ENCODE data around the gene GAREM2. TPM values are rescaled to one million over a fixed set of nuclear protein-coding genes. Genes with fewer than 3 reads are reported as not detected.

The GAREM2 gene
- 1 to 10 TPM; 2.7 to 7.4 TPM for total RNA-seq
- long read RNA-seq, partial matches to known transcripts = 17 of 18 reads
- long read RNA-seq, other reads (novel, unspliced or antisense) = 1 of 18 reads

GRCh38 chr2:26172871-26173775 is at the start of gene GAREM2:
Gene GAREM2, plus strand, starts transcription at chr2:26173088. Its CDS starts 133 bp downstream, at chr2:26173221.
- ATAC-seq (peak; percentile 45), DNase-seq (no peak)
- intact Hi-C loops (cut with DNase I, micrococcal nuclease) = no loop called here

DNA sequence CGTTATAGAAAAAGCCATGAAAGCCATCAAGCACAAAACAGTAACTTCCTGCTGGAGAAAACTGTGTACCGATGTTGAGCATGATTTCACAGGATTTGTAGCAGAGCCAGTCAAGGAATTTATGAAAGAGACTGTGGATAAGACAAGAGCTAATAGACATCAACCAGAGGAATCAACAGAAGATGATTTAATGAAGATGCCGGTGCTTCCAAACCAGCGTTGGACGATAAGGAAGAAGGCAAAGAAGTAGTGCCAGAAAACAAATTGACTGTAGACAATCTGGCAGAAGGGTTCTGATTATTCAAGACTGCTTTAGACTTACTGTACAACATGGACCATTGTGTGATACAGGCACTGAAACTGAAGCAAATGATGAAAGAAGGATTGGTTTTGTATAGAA is 49.5 kb upstream of the GAREM2 start:
- ATAC-seq (no peak), DNase-seq (no peak)
- intact Hi-C loops (cut with DNase I, micrococcal nuclease) = no loop called here

- intact Hi-C loops (cut with DNase I, micrococcal nuclease) = no loop called here
- ATAC-seq = no peak
- DNase-seq = no peak
Measured at GRCh38 chr2:26126074-26126473, 46.8 kb upstream of the GAREM2 start.

DNA sequence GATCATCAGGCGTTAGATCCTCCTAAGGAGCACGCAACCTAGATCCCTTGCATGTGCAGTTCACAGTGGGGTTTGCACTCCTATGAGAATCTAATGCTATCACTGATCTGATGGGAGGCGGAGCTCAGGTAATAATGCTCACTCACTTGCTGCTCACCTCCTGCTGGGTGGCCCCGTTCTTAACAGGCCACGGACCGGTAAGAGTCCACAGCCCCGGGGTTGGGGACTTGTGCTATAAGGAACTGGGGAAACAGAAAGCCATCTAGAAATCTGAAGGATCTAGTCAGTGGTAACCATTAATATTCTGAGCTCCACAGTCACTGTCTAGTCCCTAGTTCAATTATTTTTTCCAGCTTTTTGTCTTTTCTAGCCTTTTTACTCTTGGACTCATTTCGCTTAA is 44.7 kb upstream of the GAREM2 start:
- DNase-seq (no peak), ATAC-seq (no peak)
- intact Hi-C loops (cut with DNase I, micrococcal nuclease) = no loop called here

DNA sequence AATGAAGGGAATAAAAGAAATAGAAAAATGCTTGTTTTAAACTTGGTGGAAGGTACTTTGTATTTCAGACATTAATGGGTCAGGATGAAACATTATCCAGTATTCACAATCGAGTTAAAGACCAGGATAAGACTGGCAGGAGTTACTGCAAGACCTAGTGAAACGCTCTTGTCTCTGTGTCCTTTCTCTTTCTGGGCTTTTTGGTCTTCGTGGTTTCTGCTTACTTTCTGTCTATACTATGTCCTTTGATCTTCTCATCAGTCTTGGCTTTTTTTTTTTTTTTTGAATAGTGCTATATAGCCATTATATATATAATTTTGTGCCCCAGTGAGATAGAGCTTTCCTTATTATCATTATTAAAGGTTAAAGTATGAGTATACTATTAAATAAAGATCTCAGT is 42.1 kb upstream of the GAREM2 start:
- DNase-seq (no peak), ATAC-seq (no peak)
- intact Hi-C loops (cut with DNase I, micrococcal nuclease) = no loop called here

GRCh38 chr2:26136451-26136850 is 36.4 kb upstream of the GAREM2 start:
- intact Hi-C loops (cut with DNase I, micrococcal nuclease) = no loop called here
- ATAC-seq (no peak), DNase-seq (no peak)

DNA sequence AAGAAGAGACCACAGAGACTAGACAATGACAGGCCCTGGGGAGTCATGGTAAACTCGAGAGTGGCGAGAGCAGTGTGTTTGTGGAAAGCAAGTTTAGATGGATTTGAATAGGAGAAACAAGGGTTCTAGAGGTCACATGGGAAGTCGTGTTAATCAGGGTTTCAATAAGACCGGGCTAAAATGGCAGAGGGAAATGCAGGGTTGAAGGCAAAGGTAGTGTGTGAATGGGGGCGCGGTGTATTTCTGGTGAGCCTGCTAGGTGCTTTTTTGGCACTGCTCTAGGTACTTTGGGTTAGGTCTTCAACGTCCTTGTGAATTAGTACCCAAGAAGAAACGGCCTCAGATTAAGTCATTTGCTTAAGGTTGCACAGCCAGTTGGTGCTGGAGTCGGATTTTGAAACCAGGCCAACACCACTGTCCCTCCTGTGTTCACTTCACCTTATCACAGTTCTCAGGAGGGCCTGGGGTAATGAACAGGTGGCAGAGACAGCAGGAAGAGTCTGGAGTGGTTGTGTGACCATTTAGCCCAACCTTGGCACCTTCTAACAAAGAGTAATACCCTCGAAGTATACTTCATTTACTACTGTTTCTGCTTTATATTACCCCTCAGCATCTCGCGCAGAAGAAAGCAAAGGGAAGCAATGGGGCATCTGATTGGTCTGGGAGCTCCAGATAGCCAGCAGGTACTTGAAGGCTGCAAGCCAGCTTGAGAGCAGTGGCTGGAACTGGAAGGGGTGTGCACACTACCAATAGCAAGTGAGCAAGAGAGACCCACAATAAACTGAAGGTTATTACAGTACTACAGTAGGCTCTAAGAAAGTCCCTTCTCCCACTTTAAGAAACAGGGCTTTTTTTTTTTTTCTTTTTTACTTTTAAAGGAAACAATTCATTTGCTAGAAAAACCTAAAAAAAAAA is 33.4 kb upstream of the GAREM2 start:
- intact Hi-C loops (cut with DNase I, micrococcal nuclease) = loop anchor here in 1 of 2 donors (10.0 kb wide), 1 partner anchor 145 kb away; no protein-coding TSS in a partner anchor
- ATAC-seq = peak; percentile 49
- peak; percentile 27 to 35 for DNase-seq

GRCh38 chr2:26141145-26141769 is 31.6 kb upstream of the GAREM2 start:
- ATAC-seq (no peak), DNase-seq (no peak)
- intact Hi-C loops (cut with DNase I, micrococcal nuclease) = loop anchor here in 1 of 2 donors (10.0 kb wide), 1 partner anchor 146 kb away; no protein-coding TSS in a partner anchor

DNA sequence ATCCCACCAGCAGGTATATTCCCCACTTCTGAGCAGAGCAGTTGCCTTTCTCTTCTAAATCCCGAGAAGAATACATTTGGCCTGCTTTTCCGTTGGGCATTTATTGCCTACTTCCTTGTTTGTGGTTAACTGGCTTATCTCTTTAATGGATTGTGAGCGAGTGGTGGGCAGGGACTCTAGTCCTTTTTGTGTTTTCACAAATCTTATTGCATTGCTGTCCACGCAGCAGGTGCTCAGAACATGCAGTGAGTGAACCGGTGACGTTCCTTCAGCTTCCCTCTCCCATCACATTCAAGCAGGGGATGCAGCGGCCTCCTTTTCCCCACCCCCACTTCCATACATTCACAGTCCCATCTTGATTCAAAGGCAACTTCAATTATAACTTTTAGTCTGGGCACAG is 28.9 kb upstream of the GAREM2 start:
- peak; percentile 53 to 65 for DNase-seq
- ATAC-seq = peak; percentile 79
- intact Hi-C loops (cut with DNase I, micrococcal nuclease) = loop anchor here in 1 of 2 donors (2.0 to 10.0 kb wide), 2 partner anchors 149 to 193 kb away; no protein-coding TSS in a partner anchor

GRCh38 chr2:26144953-26145680 is 27.8 kb upstream of the GAREM2 start:
- intact Hi-C loops (cut with DNase I, micrococcal nuclease) = loop anchor here in 1 of 2 donors (2.0 to 10.0 kb wide), 2 partner anchors 150 to 194 kb away; no protein-coding TSS in a partner anchor
- ATAC-seq (peak; percentile 77), DNase-seq (peak; percentile 41 to 70)

DNA sequence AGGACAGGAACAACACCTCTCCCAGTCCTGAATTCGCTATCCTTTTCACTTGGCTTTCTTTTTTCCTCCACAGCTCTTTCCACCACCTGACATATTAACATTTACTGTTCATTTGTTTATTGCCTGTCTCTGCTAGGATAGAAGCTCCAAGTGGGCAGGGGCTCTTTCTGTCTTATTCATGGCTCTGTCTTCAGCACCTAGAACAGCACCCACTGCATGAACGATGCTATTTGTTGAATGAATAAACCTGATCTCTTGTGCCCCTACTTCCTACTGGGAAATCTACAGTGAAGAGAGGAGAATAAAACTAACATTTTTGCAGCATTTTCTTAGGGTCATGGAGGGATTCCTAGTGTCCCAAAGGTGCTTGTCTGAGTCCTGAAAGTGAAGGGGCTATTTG is 24.4 kb upstream of the GAREM2 start:
- intact Hi-C loops (cut with DNase I, micrococcal nuclease) = loop anchor here in 1 of 2 donors (10.0 kb wide), 1 partner anchor 154 kb away; no protein-coding TSS in a partner anchor
- no peak for DNase-seq
- no peak for ATAC-seq

DNA sequence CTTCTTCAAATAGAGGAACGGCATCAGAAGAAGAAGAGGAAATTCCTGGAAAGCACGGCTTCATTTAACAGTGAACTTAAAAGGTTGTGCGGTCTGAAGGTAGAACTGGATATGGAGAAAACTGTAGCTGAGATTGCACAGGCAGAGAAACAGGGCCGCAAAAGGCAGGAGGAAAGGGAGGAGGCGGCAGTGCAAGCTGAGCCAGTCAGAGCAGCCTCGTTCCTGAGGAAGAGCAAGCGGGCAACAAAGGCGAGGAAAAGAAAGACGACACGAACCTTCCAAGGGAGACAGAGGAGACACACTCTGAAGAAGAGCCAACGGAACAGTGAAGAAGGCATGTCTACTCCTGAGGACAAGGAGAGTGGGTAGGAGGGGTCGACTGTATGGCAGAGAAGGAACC is 22.6 kb upstream of the GAREM2 start:
- intact Hi-C loops (cut with DNase I, micrococcal nuclease) = no loop called here
- ATAC-seq (no peak), DNase-seq (no peak)

- intact Hi-C loops (cut with DNase I, micrococcal nuclease) = no loop called here
- DNase-seq (no peak), ATAC-seq (no peak)
Measured at GRCh38 chr2:26157580-26157979, 15.3 kb upstream of the GAREM2 start.

- intact Hi-C loops (cut with DNase I, micrococcal nuclease) = no loop called here
- DNase-seq (no peak), ATAC-seq (no peak)
Measured at GRCh38 chr2:26161926-26162325, 11.0 kb upstream of the GAREM2 start.

DNA sequence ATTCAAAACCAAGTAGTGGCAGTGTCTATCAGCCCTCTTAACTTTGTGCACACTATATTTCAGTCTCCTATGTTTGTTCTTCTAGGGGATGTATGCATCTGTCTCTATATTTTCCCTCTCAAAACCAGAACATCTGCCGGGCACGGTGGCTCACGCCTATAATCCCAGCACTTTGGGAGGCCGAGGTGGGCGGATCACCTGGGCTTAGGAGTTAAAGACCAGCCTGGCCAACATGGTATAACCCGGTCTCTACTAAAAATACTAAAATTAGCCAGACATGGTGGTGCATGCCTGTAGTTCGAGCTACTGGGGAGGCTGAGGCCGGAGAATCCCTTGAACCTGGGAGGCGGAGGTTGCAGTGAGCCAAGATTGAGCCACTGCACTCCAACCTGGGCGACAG is 9.9 kb upstream of the GAREM2 start:
- ATAC-seq (no peak), DNase-seq (no peak)
- intact Hi-C loops (cut with DNase I, micrococcal nuclease) = no loop called here

GRCh38 chr2:26164231-26164630 is 8.7 kb upstream of the GAREM2 start:
- DNase-seq (no peak), ATAC-seq (no peak)
- intact Hi-C loops (cut with DNase I, micrococcal nuclease) = no loop called here

- intact Hi-C loops (cut with DNase I, micrococcal nuclease) = no loop called here
- no peak for DNase-seq
- no peak for ATAC-seq
Measured at GRCh38 chr2:26164641-26165211, 8.2 kb upstream of the GAREM2 start.

DNA sequence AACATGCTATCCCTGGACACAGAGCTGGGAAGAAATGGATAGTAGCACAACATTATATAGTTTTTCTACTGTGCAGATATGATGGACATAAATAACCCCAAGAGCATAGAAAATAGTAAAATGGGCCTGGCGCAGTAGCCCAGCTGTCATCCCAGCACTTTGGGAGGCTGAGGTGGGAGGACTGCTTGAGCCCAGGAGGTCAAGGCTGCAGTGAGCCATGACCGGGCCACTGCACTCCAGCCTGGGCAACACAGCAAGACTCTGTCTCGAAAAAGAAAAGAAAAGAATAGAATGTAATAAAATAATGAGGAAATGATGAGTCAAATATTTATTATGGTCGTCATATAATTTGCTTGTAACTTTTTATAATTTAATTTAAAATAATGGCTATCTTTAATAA is 7.5 kb upstream of the GAREM2 start:
- ATAC-seq (no peak), DNase-seq (no peak)
- intact Hi-C loops (cut with DNase I, micrococcal nuclease) = no loop called here
